H54 (cell line): ENCODE data around the gene CA14.
"Not testable (repeated sequence)": the region's sequence is repeated elsewhere in the genome, so short reads cannot be mapped to it uniquely, and the experiment has no call there.

Experiments
- DNase-seq: peaks from one replicate; pipeline ENCODE4 v3.0.0; 2011; ENCODE audit warnings: low spot score, mixed read lengths; ENCODE audit not compliant: insufficient read length
- FAIRE-seq: peaks from 3 replicates; lab custom pipeline; 2011; peaks lifted over from hg19 to GRCh38; lab: Jason Lieb, UNC
- POLR2A ChIP-seq: IDR thresholded peaks from 2 replicates; pipeline ENCODE4 v1.6.1; 2011; ENCODE audit warnings: low read depth, mild to moderate bottlenecking, low read length

Gene CA14

DNA sequence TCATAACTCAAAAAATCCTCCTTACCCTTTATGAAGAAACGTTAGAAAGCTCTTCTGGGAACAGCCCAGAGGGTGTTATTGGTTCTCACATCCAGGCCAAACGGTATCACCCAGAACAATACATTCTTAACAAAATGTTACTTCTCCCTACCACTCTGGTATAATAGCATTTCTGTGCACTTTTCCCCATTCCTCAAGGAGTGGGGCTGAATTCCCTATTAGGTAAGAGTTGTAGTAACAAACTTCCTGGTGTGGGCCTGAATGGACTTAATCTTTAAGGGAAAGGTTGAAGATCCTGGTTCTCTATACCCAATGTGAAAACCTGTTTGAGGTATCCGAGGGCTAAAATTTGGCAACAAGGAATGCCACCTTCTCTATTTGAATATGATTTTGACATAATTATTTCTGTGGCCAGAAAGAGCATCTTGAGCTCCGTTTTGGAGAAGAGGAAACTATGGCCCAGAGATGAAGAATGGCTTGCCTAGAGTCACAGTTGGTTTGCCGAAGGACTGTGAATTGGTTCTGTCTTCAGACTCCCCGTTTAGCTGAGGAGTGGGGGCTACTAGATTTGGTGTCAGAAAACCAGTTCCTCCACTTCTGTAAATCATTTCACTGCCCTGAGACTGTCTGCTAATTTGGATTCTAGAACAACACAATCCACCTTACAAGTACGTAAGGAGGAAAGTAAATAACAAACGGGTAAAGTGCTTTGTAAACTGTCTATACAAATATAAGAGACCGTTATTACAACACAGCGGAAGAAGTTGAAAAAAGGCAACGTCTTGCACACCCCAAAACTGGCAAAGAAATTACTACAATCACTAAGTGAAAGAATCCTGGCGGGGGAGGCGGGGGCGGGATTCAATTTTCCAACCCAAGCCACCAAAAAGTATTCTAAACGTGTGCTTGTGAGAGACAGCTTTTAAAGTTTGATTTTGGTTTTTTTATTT is 23.9 kb upstream of the CA14 start:
- DNase-seq (no peak), FAIRE-seq (no peak)
- TF ChIP-seq POLR2A = no peak

DNA sequence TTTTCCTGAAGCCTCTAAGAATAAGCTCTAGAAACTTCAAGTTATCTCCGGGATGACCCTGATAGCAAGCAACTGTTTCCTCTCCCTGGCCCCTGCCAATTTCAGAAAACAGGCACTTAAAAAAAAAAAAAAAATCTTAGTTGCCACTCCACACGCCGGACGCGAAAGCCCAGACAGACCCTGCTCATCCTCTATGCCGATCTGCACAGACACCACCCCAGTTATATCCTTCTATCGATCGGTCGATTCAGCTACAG is 23.3 kb upstream of the CA14 start:
- FAIRE-seq (no peak), DNase-seq (no peak)
- TF ChIP-seq POLR2A = no peak

DNA sequence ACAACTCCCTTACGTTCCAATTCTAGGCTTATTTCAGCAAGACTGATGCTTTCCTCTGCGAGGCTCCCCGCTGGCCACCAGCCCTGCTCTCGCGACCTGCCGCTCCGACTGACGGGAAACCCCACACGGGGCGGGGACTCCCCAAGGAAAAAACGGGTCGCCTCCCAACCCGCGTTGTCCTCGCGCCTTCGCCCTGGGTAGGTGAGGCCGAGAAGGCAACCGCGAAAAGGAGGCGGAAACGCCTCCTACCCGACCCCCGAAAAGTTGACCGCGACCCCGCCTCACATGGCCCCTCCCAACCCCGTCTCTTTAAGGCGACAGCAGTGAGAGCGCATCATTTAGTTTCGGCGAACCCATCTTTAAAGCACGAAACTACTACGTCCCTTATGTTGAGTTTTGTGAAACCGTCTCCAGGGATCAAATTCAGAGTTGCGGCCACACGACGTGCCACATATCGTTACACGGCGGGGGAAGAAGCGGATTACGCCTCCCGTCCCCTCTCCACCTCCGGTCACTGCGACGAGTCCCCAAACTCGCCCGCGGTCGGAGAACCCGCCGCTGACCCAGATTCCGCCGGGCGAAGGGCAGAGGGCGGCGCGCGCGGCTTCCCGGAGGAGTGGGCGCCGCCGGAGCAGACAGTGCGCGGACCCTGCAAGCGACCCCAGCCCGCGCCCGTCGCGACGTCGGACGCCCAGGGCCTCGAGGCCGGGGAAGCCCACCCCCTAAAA is 22.8 kb upstream of the CA14 start:
- TF ChIP-seq POLR2A = peak; percentile 79
- DNase-seq (peak; percentile 70), FAIRE-seq (no peak)

DNA sequence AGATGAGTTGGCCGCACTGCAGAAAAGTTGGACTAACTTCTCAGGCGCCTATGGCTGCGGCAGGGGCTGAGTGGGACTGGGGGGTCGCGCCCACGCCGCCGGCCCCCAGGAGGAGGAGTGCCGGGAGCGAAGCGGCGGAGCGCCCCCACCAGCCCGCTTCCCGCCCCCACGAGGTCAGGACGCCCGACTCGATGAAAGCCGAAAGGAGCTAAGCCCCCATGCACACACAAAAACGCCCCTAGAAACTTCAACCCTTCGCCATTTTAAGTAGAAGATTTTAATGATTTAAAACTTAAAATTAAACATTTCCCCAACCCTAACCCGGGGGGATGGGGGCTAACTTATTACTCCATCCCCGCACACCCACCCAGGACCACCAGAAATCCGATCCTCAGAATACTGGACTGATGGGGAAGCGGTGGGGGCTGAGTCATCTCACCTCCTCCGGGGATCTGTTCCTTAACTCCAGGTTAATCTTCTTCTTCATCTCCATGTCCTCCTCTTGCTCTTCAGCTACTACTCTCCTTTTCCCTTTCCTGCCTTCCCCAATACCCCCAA is 22.2 kb upstream of the CA14 start:
- DNase-seq (no peak), FAIRE-seq (no peak)
- TF ChIP-seq POLR2A = no peak

- DNase-seq = peak; percentile 93
- peak; percentile 60 for FAIRE-seq
- TF ChIP-seq POLR2A = peak; percentile 96
Observed at GRCh38 chr1:150235852-150236613, 21.5 kb upstream of the CA14 start, which contains the start of gene ANP32E. Gene ANP32E (minus strand): TSS chr1:150236112. CDS start chr1:150235786, 326 bp downstream.

DNA sequence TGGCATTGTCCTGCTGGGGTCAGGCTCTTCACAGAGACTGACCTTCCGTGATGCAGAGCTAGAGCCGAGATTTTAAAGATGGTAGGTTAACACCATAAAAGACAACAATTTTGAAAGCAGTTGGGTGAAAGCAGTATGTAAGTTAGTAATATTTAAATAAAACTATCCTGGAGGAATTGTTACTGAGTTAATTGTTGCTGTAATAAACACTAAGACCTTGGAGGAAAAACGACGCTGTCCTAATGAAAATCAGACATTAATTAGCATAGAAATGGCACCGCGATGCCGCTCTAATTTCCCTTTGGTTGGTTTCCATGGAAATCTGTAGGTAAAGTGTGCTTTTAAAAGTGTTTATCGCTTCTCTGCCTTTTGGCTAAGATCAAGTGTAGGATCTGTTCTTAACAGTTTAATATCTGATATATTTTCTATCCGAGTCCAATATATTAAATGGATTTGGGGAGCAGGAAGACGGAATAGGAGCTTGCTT is 20.9 kb upstream of the CA14 start:
- no peak for TF ChIP-seq POLR2A
- DNase-seq (no peak), FAIRE-seq (no peak)

- not testable (repeated sequence) for FAIRE-seq, DNase-seq
Observed at GRCh38 chr1:150237176-150237575, 20.4 kb upstream of the CA14 start.

- DNase-seq (no peak), FAIRE-seq (no peak)
- no peak for TF ChIP-seq POLR2A
Observed at GRCh38 chr1:150237746-150238145, 19.8 kb upstream of the CA14 start.

- DNase-seq = no peak
- FAIRE-seq = no peak
- TF ChIP-seq POLR2A = no peak
Observed at GRCh38 chr1:150243003-150243402, 14.6 kb upstream of the CA14 start.

GRCh38 chr1:150249936-150250335 is 7.6 kb upstream of the CA14 start:
- TF ChIP-seq POLR2A = no peak
- DNase-seq = no peak
- no peak for FAIRE-seq

DNA sequence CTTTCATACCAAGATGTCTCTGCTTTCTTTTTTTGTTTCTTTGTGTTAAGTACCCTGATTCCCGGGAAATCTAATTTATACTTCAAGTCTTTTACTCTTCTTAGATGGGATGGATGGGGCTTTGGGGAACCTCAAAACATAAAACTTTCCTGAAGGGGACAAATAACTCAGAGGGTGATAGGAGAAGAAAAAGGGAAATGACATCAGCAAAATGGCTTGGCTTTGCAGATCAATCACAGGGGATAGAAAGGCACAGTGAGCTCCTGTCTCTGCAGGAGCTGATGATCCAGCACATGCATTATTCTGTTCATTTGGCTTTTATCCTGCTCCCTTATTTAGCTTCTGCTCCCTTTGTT is 1.4 kb upstream of the CA14 start:
- DNase-seq (no peak), FAIRE-seq (no peak)
- no peak for TF ChIP-seq POLR2A

GRCh38 chr1:150256554-150257341 is 826 bp upstream of the CA14 start:
- DNase-seq (no peak), FAIRE-seq (no peak)
- TF ChIP-seq POLR2A = no peak

- FAIRE-seq (no peak), DNase-seq (no peak)
- TF ChIP-seq POLR2A = no peak
Observed at GRCh38 chr1:150259217-150259616, 1.6 kb downstream of the CA14 start.
